PC-3 (cell line): Measurements from ENCODE around the gene NAB1. TPM values are rescaled to one million over a fixed set of nuclear protein-coding genes. Genes with fewer than 3 reads are reported as not detected.

Source experiments
- ATAC-seq: fragments of 200-7000 bp; cut with Tn5 transposase; 2 replicates; pipeline ENCODE4 v1.9.1; 2020; ENCODE audit warnings: mild to moderate bottlenecking, moderate library complexity
- Bru-seq: library from RNA; stranded (reverse); fragments of 400-500 nt; gene quantifications from one replicate; lab custom pipeline; 2021; lab: Mats Ljungman, UMichigan
- BruChase-seq, 2 experiments: library from RNA; stranded (reverse); fragments of 400-500 nt; gene quantifications; one replicate each; lab custom pipeline; 2021; lab: Mats Ljungman, UMichigan
- BruUV-seq: library from RNA; stranded (reverse); fragments of 400-500 nt; replicated peaks from 2 replicates; lab custom pipeline; 2021; lab: Mats Ljungman, UMichigan
- CTCF ChIA-PET: fragments of 300-600 bp; sonication (Branson Sonifier 250); formaldehyde crosslinking; loops from one replicate; lab custom pipeline; 2022; ENCODE audit warnings: antibody characterized with exemption; lab: Charles Lee
- POLR2A ChIA-PET: fragments of 300-600 bp; sonication (Branson Sonifier 250); formaldehyde crosslinking; loops from one replicate; lab custom pipeline; 2022; ENCODE audit warnings: antibody characterized with exemption; ENCODE audit not compliant: unreplicated experiment; lab: Charles Lee
- DNase-seq: peaks from one replicate; pipeline ENCODE4 v3.0.0-alpha.2; 2015
- H2AFZ ChIP-seq: fragments of 300-600 bp; sonication (generic); 2 replicates; pipeline ENCODE4 v1.6.0; 2016; ENCODE audit warnings: antibody characterized with exemption, low read length
- H3F3A ChIP-seq: fragments of 300-600 bp; sonication (generic); one replicate; pipeline ENCODE4 v1.6.0; 2017; ENCODE audit warnings: antibody characterized with exemption, low read length, control low read depth, mild to moderate bottlenecking; ENCODE audit not compliant: unreplicated experiment
- H3K27ac ChIP-seq: fragments of 300-600 bp; sonication (generic); 2 replicates; pipeline ENCODE4 v1.5.1; 2016; ENCODE audit warnings: mild to moderate bottlenecking, low read length
- H3K27me3 ChIP-seq: fragments of 300-600 bp; sonication (generic); 2 replicates; pipeline ENCODE4 v1.6.1; 2016; ENCODE audit warnings: low read length, mixed read lengths
- H3K36me3 ChIP-seq: fragments of 300-600 bp; sonication (generic); 2 replicates; pipeline ENCODE4 v1.6.1; 2016; ENCODE audit warnings: low read depth, mixed run types, low read length, mixed read lengths
- H3K4me1 ChIP-seq: fragments of 300-600 bp; sonication (generic); 2 replicates; pipeline ENCODE4 v1.5.1; 2016; ENCODE audit warnings: low read length; ENCODE audit not compliant: insufficient read depth
- H3K4me2 ChIP-seq: fragments of 300-600 bp; sonication (generic); 2 replicates; pipeline ENCODE4 v1.6.0; 2016; ENCODE audit warnings: low read length
- H3K4me3 ChIP-seq: fragments of 300-600 bp; sonication (generic); 2 replicates; pipeline ENCODE4 v1.5.1; 2016; ENCODE audit warnings: mild to moderate bottlenecking, low read length, mixed read lengths
- H3K79me2 ChIP-seq: fragments of 300-600 bp; sonication (generic); 2 replicates; pipeline ENCODE4 v1.6.1; 2017; ENCODE audit warnings: low read length, mixed read lengths
- H3K9ac ChIP-seq: fragments of 300-600 bp; sonication (generic); 2 replicates; pipeline ENCODE4 v1.6.0; 2016; ENCODE audit warnings: mild to moderate bottlenecking, low read length
- H3K9me2 ChIP-seq: fragments of 300-600 bp; sonication (generic); replicated peaks from 2 replicates; pipeline ENCODE4 v1.6.1; 2016; ENCODE audit warnings: mixed run types, low read length, mixed read lengths
- H3K9me3 ChIP-seq: fragments of 300-600 bp; sonication (generic); 2 replicates; pipeline ENCODE4 v1.6.1; 2016; ENCODE audit warnings: low read length, mixed read lengths
- H4K20me1 ChIP-seq: fragments of 300-600 bp; sonication (generic); 2 replicates; pipeline ENCODE4 v1.6.1; 2016; ENCODE audit warnings: low read length, mixed read lengths
- CTCF ChIP-seq: fragments of 300-600 bp; sonication (generic); conservative IDR thresholded peaks from 2 replicates; pipeline ENCODE4 v1.5.1; 2017; ENCODE audit warnings: antibody characterized with exemption, low read depth, mild to moderate bottlenecking, low read length
- EZH2 ChIP-seq: fragments of 300-600 bp; sonication (generic); IDR thresholded peaks from one replicate; pipeline ENCODE4 v1.6.1; 2017; ENCODE audit warnings: antibody characterized with exemption, mild to moderate bottlenecking, low read length; ENCODE audit not compliant: unreplicated experiment
- EZH2phosphoT487 ChIP-seq: fragments of 300-600 bp; sonication (generic); IDR thresholded peaks from 2 replicates; pipeline ENCODE4 v1.6.1; 2018; ENCODE audit warnings: mild to moderate bottlenecking, antibody characterized with exemption, low read length, borderline replicate concordance
- intact Hi-C: fragments of 100-400 bp; cut with micrococcal nuclease; formaldehyde crosslinking; loops from 2 replicates; pipeline ENCODE4 v1.9.0; 2023
- long read RNA-seq: library from polyadenylated mRNA; unstranded; transcript quantifications from one replicate; pipeline ENCODE4 v2.0.0, GENCODE V29; 2021; ENCODE audit not compliant: unreplicated experiment
- total RNA-seq: library from RNA; depleted of rRNA; stranded (reverse); fragments of >200 nt; gene quantifications from 2 replicates; pipeline ENCODE4 v1.2.3, GENCODE V29; 2014; rRNA removed

The NAB1 gene
- 23.1 and 23.6 TPM in 2 replicates for total RNA-seq
- percentile 82 among the genes with signal in this experiment for Bru-seq, nascent RNA
- BruChase-seq, experiment 1, labeled RNA remaining after a 6-hour chase, result percentile 83 among the genes with signal in this experiment
- percentile 88 among the genes with signal in this experiment for BruChase-seq, experiment 2, labeled RNA remaining after a 2-hour chase
- long read RNA-seq, transcript NAB1-203 (7 exons, 2,472 nt), result minor isoform, 6 of 72 reads
- long read RNA-seq, transcript NAB1-202 (8 exons, 2,360 nt), result major isoform, 16 of 72 reads
- long read RNA-seq, partial matches to known transcripts, result 20 of 72 reads
- long read RNA-seq, other reads (novel, unspliced or antisense), result 29 of 72 reads

GRCh38 chr2:190649035-190649797 is at the start of gene NAB1:
NAB1 (plus strand) TSS chr2:190649083; CDS start chr2:190659177, 10,094 bp downstream.
- CTCF ChIA-PET, result no interaction called here
- peak within 1 kb of the TSS; percentile 92 for H3K4me2 ChIP-seq
- no peaks in the 10 kb centered on the region for H3K9me2 ChIP-seq

GRCh38 chr2:190599546-190600220 is 49.2 kb upstream of the NAB1 start:
- no TSS peak for BruUV-seq
- H4K20me1 ChIP-seq, result no peaks in the 10 kb centered on the region
- H2AFZ ChIP-seq, result no peak overlapping the region
- H3K9me2 ChIP-seq, result no peaks in the 10 kb centered on the region
- no peak overlapping the region for H3K4me3 ChIP-seq
- ChIA-PET CTCF (no interaction called here), POLR2A (interaction anchor here (0.6 kb wide), 1 partner anchor 61 kb away, joined by 4 read pairs; no protein-coding TSS in a partner anchor)
- H3K27ac ChIP-seq, result no peak overlapping the region
- ATAC-seq (no peak), DNase-seq (no peak)
- H3K9me3 ChIP-seq, result no peaks in the 10 kb centered on the region
- H3K36me3 ChIP-seq, result no peaks in the 10 kb centered on the region
- no peak overlapping the region for H3K4me2 ChIP-seq
- no peaks in the 10 kb centered on the region for H3F3A ChIP-seq
- H3K9ac ChIP-seq, result no peak overlapping the region
- peaks cover 9% of the 10 kb centered on the region; the same call in 1 of the 2 replicates for H3K4me1 ChIP-seq
- H3K27me3 ChIP-seq, result no peaks in the 10 kb centered on the region
- intact Hi-C loops, result no loop called here
- TF ChIP-seq EZH2phosphoT487 (no peak), CTCF (no peak), EZH2 (no peak)
- H3K79me2 ChIP-seq, result no peaks in the 10 kb centered on the region

More at GRCh38 chr2:190649035-190649797, at the start of gene NAB1:
- Histone ChIP-seq H3K4me1 (peaks cover 21% of the 10 kb centered on the region), H3K79me2 (peaks cover 48% of the 10 kb centered on the region), H2AFZ (peak within 1 kb of the TSS; percentile 85), H3K9ac (peak within 1 kb of the TSS; percentile 93), H3K9me3 (no peaks in the 10 kb centered on the region), H3K27me3 (no peaks in the 10 kb centered on the region), H3K36me3 (no peaks in the 10 kb centered on the region), H3K27ac (peak within 1 kb of the TSS; percentile 74), H4K20me1 (no peaks in the 10 kb centered on the region), H3K4me3 (peak within 1 kb of the TSS; percentile 89), H3F3A (no peaks in the 10 kb centered on the region)
- peak; percentile 43 for ATAC-seq
- intact Hi-C loops, result loop anchor here (2.0 to 5.0 kb wide), 4 partner anchors 42 to 137 kb away; no protein-coding TSS in a partner anchor
- BruUV-seq, result no TSS peak
- POLR2A ChIA-PET, result no interaction called here
- TF ChIP-seq EZH2phosphoT487 (no peak), CTCF (no peak)
- no peak for DNase-seq
